GM12878 (cell line): Measurements from ENCODE around the gene SLC39A11. TPM values are rescaled to one million over a fixed set of nuclear protein-coding genes. Genes with fewer than 3 reads are reported as not detected.

Source experiments
- ATAC-seq: fragments of 200-7000 bp; cut with Tn5 transposase; 3 replicates; pipeline ENCODE4 v1.9.1; 2020; ENCODE audit warnings: mild to moderate bottlenecking, moderate library complexity
- BruUV-seq: library from RNA; stranded (reverse); fragments of 400-500 nt; replicated peaks from 2 replicates; lab custom pipeline; 2021; lab: Mats Ljungman, UMichigan
- CTCF ChIA-PET: fragments of 300-600 bp; sonication (Branson Sonifier 250); formaldehyde crosslinking; extraction: SDS; loops from one replicate; lab custom pipeline; 2021; ENCODE audit warnings: inconsistent platforms; lab: Yijun Ruan, JAX
- POLR2A ChIA-PET: fragments of 350-600 bp; formaldehyde crosslinking; extraction: SDS; loops from one replicate; lab custom pipeline; 2021; ENCODE audit warnings: inconsistent platforms; lab: Charles Lee
- RAD21 ChIA-PET: fragments of 300-600 bp; sonication (Branson Sonifier 250); formaldehyde crosslinking; loops from one replicate; lab custom pipeline; 2023; ENCODE audit warnings: antibody characterized with exemption; ENCODE audit not compliant: unreplicated experiment; lab: Charles Lee
- SMC1A ChIA-PET: fragments of 300-600 bp; sonication (Branson Sonifier 250); formaldehyde crosslinking; loops from one replicate; lab custom pipeline; 2023; ENCODE audit not compliant: unreplicated experiment, uncharacterized antibody; lab: Charles Lee
- DNase-seq: peaks from one replicate; pipeline ENCODE4 v3.0.0-alpha.2; 2011; ENCODE audit warnings: low read depth, low spot score
- FAIRE-seq: peaks from 3 replicates; lab custom pipeline; 2011; peaks lifted over from hg19 to GRCh38; lab: Jason Lieb, UNC
- H2AFZ ChIP-seq: 2 replicates; pipeline ENCODE4 v1.6.0; 2011; ENCODE audit warnings: low read depth, low read length, control low read depth; ENCODE audit not compliant: control insufficient read depth
- H3K27ac ChIP-seq: 2 replicates; pipeline ENCODE4 v1.5.1; 2011; ENCODE audit warnings: control low read depth; ENCODE audit not compliant: control insufficient read depth, insufficient read depth
- H3K27me3 ChIP-seq, 2 experiments: replicated peaks in 1 of 2; 2 replicates each; pipeline versions ENCODE4 v1.6.0 to v1.6.1; 2011; ENCODE audit warnings: low read length in 1 of 2; ENCODE audit not compliant: control insufficient read depth in 2 of 2, insufficient read depth in 2 of 2
- H3K36me3 ChIP-seq, 2 experiments: 2 replicates each; pipeline ENCODE4 v1.5.1; 2011; ENCODE audit warnings: low read length in 1 of 2; ENCODE audit not compliant: control insufficient read depth in 2 of 2, insufficient read depth in 2 of 2
- H3K4me1 ChIP-seq: 2 replicates; pipeline ENCODE4 v1.6.1; 2011; ENCODE audit warnings: mild to moderate bottlenecking, low read length, moderate library complexity, mixed read lengths; ENCODE audit not compliant: control insufficient read depth, insufficient read depth
- H3K4me2 ChIP-seq: 2 replicates; pipeline ENCODE4 v1.6.0; 2011; ENCODE audit warnings: control low read depth; ENCODE audit not compliant: control insufficient read depth, insufficient read depth
- H3K4me3 ChIP-seq: fragments of 200-600 bp; sonication (generic); 2 replicates; pipeline ENCODE4 v1.5.1; 2016
- H3K79me2 ChIP-seq: 2 replicates; pipeline ENCODE4 v1.6.0; 2011; ENCODE audit warnings: low read length; ENCODE audit not compliant: control insufficient read depth, insufficient read depth
- H3K9ac ChIP-seq: 2 replicates; pipeline ENCODE4 v1.8.0; 2011; ENCODE audit warnings: low read length, control low read depth, mixed read lengths; ENCODE audit not compliant: control insufficient read depth, insufficient read depth
- H3K9me3 ChIP-seq: replicated peaks from 3 replicates; pipeline ENCODE4 v1.5.1; 2011; ENCODE audit warnings: mild to moderate bottlenecking, low read length; ENCODE audit not compliant: control insufficient read depth, insufficient read depth
- H4K20me1 ChIP-seq: 2 replicates; pipeline ENCODE4 v1.6.0; 2011; ENCODE audit not compliant: control insufficient read depth, insufficient read depth
- CREM ChIP-seq: IDR thresholded peaks from 2 replicates; pipeline ENCODE4 v1.6.1; 2014; ENCODE audit warnings: antibody characterized with exemption, low read depth
- EGR1 ChIP-seq, 2 experiments: IDR thresholded peaks; 1 replicate in 1 of 2; 2 replicates in 1 of 2; pipeline ENCODE4 v1.6.1; 2011 to 2012; ENCODE audit warnings: low read depth in 2 of 2, low read length in 2 of 2, borderline replicate concordance in 1 of 2, mild to moderate bottlenecking in 1 of 2, moderate library complexity in 1 of 2
- MTA3 ChIP-seq: IDR thresholded peaks from 2 replicates; pipeline ENCODE4 v1.6.1; 2012; ENCODE audit warnings: low read length, inconsistent platforms, borderline replicate concordance
- NFIC ChIP-seq: IDR thresholded peaks from 2 replicates; pipeline ENCODE4 v1.6.1; 2012; ENCODE audit warnings: low read depth, mild to moderate bottlenecking, inconsistent platforms, low read length, moderate library complexity
- NR2F1 ChIP-seq: fragments of 450-650 bp; conservative IDR thresholded peaks from 2 replicates; pipeline ENCODE4 v1.6.1; 2017; ENCODE audit warnings: mild to moderate bottlenecking
- POLR2AphosphoS2 ChIP-seq: IDR thresholded peaks from 2 replicates; pipeline ENCODE4 v1.6.1; 2011; ENCODE audit warnings: low read depth, mild to moderate bottlenecking, low read length, improper control_type of control experiment, moderate library complexity
- TARDBP ChIP-seq: IDR thresholded peaks from 2 replicates; pipeline ENCODE4 v1.6.1; 2016; ENCODE audit warnings: borderline replicate concordance
- TCF7 ChIP-seq: IDR thresholded peaks from 2 replicates; pipeline ENCODE4 v1.6.1; 2014; ENCODE audit warnings: antibody characterized with exemption, borderline replicate concordance
- ZBED1 ChIP-seq: IDR thresholded peaks from 2 replicates; pipeline ENCODE4 v1.6.1; 2016; ENCODE audit warnings: borderline replicate concordance
- ZSCAN29 ChIP-seq: fragments of 450-650 bp; IDR thresholded peaks from 2 replicates; pipeline ENCODE4 v1.6.1; 2017; ENCODE audit warnings: mild to moderate bottlenecking, moderate library complexity
- WGBS: methylation state at CpG from one replicate; pipeline ENCODE4 v1.1.6; 2016; ENCODE audit warnings: low lambda C conversion rate; ENCODE audit not compliant: insufficient replicate concordance, insufficient coverage; ENCODE audit errors: missing lambda C conversion rate; 5-methylcytosine and 5-hydroxymethylcytosine counted together
- in situ Hi-C: fragments of 300-500 bp; cut with MboI; formaldehyde crosslinking; loops from 9 replicates; pipeline ENCODE4 v1.14.3; 2018; ENCODE audit warnings: mixed read lengths
- intact Hi-C: fragments of 100-400 bp; cut with micrococcal nuclease; formaldehyde crosslinking; loops from one replicate; pipeline ENCODE4 v1.14.2; 2022; ENCODE audit not compliant: unreplicated experiment
- polyA plus RNA-seq, 11 experiments: library from polyadenylated mRNA; depleted of rRNA in 4 of 11; unstranded in 6 of 11; stranded (reverse) in 5 of 11; fragments of >200 nt; fragmentation: Nextera tagmentation in 4 of 11; fragmentation: Illumina TruSeq in 1 of 11; extraction: Ambion mirVana in 4 of 11; extraction: Trizol in 1 of 11; gene quantifications; 1 replicate in 1 of 11; 2 replicates in 10 of 11; pipeline versions ENCODE4 v1.2.1 to v1.2.3, GENCODE V29; 2011 to 2016; ENCODE audit warnings: inconsistent platforms in 2 of 11, missing spikeins in 2 of 11, low read depth in 1 of 11
- total RNA-seq, 4 experiments: library from RNA; depleted of rRNA in 3 of 4; stranded (reverse); fragments of >200 nt in 3 of 4; fragmentation: Illumina TruSeq in 1 of 4; extraction: Trizol in 1 of 4; gene quantifications; 2 replicates each; pipeline versions ENCODE4 v1.2.1 to v1.2.3, GENCODE V29; 2013 to 2021
- TF ChIP-seq, protein P1 (sequence below): fragments of 450-650 bp; IDR thresholded peaks from 2 replicates; pipeline ENCODE4 v1.6.1; 2017; ENCODE audit warnings: antibody characterized with exemption, mild to moderate bottlenecking, moderate library complexity

The SLC39A11 gene
- total and polyA plus RNA-seq, 10 of the 15 experiments (the other 5 are each of a cell fraction or from before 2014, with no cell fraction given): 8.6 to 23.8 (median 14.0) TPM

DNA sequence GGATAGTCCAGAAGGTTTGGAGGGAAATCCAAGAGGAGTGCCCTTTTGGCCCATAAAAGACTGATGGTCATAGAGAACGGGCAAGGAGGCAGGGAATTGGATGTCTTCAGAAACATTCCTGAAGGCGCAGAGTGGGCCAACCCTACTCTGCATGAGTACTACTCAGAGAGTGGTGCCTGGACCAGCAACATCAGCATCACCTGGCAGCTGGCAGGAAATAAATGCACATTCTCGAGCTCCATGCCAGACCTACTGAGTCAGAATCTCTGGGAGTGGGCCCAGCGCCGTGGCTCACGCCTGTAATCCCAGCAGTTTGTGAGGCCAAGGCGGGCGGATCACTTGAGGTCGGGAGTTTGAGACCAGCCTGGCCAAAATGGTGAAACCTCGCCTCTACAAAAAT lies 27.1 kb upstream of the SLC39A11 start:
- TF ChIP-seq CREM (no peak), NFIC (no peak), POLR2AphosphoS2 (no peak), ZSCAN29 (no peak), TCF7 (no peak), NR2F1 (no peak), ZBED1 (no peak), EGR1 (IDR thresholded peaks at IDR 0.05; ENCODE audit: borderline replicate concordance in 1 of 2, low read depth in 2 of 2, low read length in 2 of 2) (no peak), TARDBP (no peak), MTA3 (no peak)
- TF ChIP-seq, protein P1, sequence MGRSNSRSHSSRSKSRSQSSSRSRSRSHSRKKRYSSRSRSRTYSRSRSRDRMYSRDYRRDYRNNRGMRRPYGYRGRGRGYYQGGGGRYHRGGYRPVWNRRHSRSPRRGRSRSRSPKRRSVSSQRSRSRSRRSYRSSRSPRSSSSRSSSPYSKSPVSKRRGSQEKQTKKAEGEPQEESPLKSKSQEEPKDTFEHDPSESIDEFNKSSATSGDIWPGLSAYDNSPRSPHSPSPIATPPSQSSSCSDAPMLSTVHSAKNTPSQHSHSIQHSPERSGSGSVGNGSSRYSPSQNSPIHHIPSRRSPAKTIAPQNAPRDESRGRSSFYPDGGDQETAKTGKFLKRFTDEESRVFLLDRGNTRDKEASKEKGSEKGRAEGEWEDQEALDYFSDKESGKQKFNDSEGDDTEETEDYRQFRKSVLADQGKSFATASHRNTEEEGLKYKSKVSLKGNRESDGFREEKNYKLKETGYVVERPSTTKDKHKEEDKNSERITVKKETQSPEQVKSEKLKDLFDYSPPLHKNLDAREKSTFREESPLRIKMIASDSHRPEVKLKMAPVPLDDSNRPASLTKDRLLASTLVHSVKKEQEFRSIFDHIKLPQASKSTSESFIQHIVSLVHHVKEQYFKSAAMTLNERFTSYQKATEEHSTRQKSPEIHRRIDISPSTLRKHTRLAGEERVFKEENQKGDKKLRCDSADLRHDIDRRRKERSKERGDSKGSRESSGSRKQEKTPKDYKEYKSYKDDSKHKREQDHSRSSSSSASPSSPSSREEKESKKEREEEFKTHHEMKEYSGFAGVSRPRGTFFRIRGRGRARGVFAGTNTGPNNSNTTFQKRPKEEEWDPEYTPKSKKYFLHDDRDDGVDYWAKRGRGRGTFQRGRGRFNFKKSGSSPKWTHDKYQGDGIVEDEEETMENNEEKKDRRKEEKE: no peak
- TF ChIP-seq, all 136 proteins: peak for 0
- no peak overlapping the region for H3K9ac ChIP-seq

More for the DNA sequence above, 27.1 kb upstream of the SLC39A11 start:
- Histone ChIP-seq H3K27me3 (no peaks in the 10 kb centered on the region), H3K4me3 (no peak overlapping the region), H3K79me2 (no peaks in the 10 kb centered on the region), H3K36me3 (no peaks in the 10 kb centered on the region), H3K27ac (no peak overlapping the region), H2AFZ (no peak overlapping the region), H3K4me1 (no peaks in the 10 kb centered on the region), H3K4me2 (no peak overlapping the region), H3K9me3 (no peaks in the 10 kb centered on the region; the same call in 2 of the 3 replicates), H4K20me1 (no peaks in the 10 kb centered on the region)
- intact Hi-C loops: no loop called here
- ATAC-seq: no peak
- CTCF ChIA-PET: no interaction called here
- in situ Hi-C loops: no loop called here
- RAD21 ChIA-PET: interaction anchor here (0.7 kb wide), 1 partner anchor 80 kb away, joined by 3 read pairs; no protein-coding TSS in a partner anchor
- 33% methylated on average over 10 of the region's 10 CpGs for WGBS
- no TSS peak for BruUV-seq
- POLR2A ChIA-PET: no interaction called here
- SMC1A ChIA-PET: no interaction called here
- DNase-seq: no peak
- no peak for FAIRE-seq
